Activated CD4-positive, alpha-beta T cell treated with anti-CD3 and anti-CD28 coated beads, Interleukin-2, Interleukin-6, amounts not matched to agents 100 ng/mL and 50 ng/mL, durations not matched to agents 16 hours and 8 hours (primary cell): ENCODE results near the gene C14orf180.

ENCODE experiments used
- DNase-seq: peaks from one replicate; pipeline ENCODE4 v3.0.0-alpha.2; 2020

The C14orf180 gene

DNA sequence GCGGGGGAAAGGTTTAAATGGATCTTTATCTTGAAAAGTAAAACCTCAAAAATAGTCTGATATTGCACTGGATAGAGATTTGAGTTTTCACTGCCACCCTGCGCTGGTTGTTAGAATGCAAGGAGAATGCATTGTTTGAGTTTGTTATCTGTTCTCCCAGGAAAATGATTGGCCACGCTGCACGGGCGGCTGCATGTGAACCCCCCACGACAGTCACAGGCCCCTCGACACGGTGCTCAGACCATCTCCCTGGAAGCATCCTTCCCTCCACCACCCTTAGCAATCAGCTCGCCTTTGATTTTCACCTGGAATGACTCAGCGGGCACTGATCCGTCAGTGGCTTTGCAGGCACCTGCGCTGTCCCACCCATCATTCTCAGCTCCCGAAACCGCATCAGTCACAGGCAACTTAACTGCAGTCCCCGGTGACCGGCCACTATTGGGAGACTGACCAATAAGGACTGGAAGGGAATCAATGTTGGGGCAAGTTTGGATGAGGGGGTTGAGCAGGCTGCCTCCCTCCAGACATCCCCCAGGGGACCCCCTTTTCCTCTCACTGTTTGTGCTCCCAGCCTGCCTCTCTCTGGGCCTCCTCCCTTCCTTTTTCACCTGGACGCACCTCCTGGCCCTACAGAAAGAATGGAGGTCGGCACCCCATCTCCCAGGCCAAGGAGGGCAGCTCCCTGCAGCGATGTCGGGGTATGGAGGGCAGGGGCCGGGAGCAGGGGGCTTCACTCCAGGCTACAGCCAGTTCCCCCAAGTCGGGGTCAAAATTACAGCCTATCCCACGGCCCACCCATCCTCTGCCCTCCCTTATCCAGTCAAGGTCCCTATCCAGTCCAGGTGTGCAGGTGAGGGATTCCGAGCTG is 28.5 kb upstream of the C14orf180 start:
- no peak for DNase-seq

DNA sequence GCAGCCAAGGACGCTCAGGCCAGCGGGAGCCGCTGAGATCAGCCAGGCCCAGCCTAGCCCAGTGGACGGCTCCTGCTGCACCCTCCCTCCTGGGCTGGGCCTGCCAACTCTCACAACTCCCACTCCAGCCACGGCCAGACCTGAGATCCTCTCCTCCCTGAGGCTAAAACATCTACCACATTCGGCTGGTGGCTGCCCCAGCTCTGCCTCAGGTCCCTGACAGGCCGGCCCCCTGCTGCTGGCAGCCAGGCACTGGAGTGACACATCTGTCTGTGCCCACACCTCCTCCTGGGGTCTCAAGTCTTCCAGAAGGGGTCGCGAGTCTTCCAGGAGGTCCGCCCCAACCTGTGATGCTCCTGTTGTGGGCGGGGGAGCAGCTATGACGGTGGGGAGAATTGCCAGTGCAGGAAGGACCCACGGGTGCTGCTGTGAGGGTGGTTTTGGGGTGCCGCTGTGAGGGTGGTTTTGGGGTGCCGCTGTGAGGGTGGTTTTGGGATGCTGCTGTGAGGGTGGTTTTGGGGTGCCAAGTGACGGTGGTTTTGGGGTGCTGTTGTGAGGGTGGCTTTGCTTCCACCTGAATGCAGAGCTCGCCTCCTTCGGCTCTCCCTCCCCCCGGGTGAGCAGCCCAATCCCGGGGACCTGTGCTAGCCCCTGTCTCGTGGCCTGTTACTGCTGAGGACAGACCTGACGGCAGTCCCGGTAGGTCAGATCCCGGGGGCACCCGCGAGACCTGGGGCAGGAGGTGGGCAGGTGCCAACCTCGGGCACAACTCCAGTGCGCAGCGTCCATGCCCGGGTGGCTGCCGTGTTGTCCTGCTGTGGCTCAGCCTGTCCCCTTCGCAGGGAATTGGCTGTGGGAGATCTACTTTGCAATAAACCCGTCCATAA is 27.5 kb upstream of the C14orf180 start:
- no peak for DNase-seq

GRCh38 chr14:104552738-104553125 is 26.8 kb upstream of the C14orf180 start:
- no peak for DNase-seq

DNA sequence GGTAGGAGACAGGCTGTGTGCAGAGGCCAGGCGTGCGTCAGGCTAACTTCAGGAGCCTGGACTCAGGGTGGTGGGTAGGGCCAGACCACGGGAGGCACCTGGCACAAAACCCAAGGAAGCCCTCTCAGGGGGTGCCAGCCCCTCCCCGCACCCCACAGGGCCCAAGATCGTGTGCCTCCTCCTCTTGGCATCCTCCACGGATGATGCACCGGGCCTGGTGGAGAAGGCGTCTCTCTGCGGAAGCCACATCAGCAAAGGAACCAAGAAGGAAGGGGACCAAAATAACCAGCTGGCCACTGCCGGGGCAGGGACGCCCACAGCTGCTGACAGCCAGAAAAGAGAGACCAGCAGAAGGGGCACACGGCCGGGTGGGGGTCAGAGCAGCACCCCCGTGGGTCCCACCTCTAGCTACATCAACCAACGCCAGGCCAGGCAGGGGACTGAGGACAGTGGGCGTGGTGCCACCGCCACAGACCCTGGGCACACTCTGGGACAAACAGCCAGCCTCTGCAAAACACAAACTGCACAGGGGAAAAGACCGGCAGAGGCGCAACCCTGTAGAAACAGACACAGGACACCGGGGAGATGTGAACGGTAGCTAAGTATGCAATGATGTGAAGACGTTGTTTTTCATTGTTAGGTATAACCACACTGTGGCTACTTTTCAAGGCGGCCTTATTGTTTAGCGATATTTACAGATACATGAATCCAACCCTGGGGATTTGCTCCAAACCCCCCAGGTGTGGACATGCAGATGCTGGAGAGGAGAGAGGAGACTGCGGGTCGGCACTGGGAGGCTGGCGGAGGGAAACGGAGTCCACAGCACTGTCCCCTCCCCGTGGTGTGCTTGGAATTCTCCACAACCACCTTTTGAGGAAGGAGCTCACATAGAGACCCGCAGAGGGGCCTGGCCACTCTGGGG is 26.1 kb upstream of the C14orf180 start:
- no peak for DNase-seq

- DNase-seq = no peak
These were observed 25.4 kb upstream of the C14orf180 start for GRCh38 chr14:104554088-104554607.

DNA sequence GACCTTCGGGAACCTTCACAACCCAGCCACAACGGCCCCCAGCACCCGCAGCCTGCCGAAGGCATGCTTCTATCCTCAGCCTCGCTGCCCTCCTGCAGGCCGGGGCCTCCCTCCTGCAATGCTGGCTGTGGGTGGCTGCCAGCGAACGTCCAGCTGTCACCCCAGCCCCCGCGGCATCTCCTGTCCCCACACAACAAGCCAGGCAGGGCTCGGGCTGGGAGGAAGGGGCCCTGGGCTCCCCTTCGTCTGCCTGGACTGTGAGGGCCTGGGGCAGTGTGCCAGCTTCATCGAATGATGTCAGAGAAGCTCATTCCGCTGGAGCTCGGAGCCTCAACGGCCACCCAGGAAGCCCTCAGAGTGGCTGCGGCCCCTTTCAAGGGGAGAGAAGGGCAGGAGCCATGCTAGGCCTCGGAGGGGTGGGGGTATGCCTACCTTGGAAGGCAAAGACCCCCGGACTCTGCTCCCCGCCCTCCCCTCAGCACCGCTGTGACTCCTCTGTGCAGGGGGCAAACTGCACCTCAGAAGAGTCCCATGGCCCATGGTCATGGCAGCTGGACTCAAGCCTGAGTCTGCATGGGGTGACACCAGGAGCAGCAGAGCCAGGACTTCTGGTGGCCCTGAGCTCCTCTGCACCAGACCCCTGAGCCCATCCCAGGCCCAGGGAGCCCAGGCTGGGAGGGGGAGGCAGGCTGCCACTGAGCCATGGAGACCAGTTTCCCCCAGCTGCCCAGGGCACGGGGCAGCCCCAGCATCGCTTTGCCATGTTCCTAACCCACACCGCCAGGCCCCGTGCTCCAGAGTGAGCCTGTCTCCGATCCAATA is 24.7 kb upstream of the C14orf180 start:
- DNase-seq = no peak

DNA sequence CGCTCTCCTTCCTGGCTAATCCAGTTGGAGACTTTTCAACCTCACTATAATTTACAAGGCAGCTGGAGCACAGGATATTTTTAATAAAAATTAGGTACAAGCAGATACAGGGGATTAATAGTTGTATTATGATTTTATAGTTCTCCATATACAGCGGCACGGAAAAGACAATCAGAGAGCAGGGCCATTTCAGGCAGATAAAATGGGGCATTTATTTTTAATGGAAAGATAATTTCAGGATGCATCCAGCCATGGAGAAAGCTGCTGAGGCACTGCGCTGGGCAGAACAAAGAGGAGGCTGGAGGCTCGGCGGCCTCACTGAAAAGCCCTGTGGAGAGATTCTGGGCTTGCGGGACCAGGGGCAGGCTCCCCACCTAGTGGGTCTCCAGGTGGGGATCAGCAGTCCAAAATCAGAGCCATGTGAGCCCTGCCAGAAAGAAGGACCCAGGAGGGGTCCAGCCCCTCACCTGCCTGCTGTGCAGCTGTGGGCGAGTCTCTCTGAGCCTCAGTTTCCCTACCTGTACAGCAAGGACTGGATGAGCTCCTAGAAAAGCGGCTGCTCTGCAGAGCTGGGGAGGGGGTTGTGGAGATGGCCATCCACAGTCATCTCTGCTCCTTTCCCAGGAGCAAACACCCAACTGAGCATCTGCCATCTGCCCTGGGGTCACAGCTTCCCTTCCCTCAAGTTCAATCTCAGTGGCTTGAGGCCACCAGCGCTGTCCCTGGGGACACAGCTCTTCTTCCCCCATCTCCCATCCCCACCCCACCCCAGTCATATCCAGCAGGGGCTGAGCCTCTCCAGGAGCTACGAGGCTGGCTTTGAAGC is 23.9 kb upstream of the C14orf180 start:
- DNase-seq = no peak

DNA sequence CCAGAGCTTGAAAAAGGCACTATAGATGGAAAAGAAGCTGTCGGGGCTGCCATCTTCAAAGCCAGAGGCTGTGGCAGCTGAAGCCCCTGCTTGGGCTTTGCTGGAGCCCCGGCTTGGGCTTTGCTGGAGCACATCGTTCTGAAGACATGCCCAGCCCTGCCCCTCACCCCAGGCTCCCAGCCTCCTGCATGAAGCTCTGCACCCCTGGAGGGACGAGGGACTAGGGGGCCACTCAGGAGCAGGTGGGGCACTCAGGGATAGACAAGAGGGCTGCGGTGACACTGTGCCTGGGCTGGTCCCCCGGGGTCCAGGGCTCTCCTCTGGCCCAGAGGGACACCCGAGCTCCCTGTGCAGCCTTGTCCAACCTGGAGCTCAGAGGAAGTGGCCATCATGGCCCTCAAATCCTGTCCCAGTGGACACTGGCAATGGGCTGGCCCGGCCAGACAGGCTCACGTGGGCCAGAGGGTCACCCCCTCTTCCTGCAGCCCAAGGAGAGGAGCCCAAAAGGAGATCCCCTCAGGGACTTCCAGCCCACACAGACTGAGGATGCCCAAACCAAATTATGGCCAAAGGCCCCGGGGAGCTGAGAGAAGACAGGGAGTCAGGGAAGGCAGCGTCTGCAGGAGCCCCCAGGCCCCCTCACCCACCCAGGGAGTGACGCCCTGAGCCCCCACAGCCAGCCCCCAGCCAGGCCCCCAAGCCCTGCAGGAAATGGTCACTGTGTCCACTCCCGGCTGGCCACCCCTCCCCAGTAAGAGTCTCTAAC is 23.1 kb upstream of the C14orf180 start:
- DNase-seq = no peak

DNA sequence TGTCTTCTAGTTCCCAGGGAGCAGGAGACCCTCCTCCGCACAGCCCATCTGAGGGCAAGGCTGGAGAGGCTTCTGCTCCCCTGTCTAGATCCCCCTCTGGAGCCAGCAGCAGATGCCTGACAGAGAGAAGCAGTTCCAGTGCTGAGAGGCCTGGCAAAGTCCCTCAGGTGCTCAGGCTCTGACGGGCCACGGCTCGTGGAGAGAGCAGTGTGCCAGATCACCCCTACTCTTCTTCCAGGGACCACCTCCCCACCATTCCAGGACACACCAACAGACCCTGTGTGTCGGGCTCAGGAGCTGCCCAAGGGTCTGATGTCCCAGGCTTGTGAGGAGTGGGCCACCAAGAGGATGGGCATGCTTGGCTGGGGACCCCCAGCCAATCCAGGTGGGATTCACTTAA is 22.5 kb upstream of the C14orf180 start:
- DNase-seq = no peak

DNA sequence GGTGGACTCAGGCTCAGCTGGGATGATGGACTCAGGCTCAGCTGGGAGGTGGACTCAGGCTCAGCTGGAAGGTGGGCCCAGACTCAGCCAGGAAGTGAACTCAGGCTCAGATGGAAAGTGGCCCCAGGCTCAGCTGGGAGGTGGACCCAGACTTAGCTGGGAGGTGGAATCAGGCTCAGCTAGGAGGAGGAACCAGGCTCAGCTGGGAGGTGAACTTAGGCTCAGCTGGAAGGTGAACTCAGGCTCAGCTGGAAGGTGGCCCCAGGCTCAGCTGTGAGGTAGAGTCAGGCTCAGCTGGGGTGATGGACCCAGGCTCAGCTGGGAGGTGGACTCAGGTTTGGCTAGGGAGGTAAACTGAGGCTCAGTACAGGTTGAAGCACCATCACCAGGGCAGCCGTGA is 21.8 kb upstream of the C14orf180 start:
- no peak for DNase-seq

DNA sequence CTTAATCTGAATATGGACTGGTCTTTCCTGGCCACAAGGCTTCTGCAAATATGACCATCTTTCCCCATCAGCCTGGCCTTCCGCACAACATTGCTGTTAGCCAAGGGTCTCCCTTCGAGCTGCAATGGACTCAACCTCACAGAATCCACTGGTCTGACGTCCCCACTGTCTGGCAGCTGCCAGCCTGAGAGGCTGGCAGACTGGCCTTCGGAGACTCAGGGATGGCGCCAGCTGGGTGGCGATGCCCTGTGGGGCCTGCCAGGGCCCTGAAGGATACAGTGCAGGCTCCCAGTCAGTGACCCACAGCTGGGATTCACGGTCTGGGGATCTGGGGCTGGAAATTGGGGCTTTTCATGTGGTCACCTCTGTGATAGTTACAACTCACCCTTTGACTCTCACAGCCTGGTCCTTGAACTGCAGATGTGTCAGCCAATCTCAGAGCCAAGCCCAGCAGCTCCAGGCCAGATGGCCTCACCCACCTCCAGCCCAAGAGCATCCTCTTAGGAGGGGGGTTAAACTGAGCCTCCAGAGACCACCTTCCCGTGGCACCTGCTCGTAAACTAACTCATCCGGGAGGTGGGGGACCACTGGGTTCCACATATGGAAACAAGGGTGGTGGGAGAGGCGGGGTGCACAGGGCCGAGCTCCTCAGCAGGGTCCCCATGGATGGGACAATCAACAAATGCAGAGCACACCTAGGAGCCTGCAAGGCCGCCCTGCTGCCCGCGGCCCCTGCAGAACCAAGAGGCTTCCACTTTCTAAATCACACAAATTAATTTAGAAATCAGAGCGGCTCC is 21.1 kb upstream of the C14orf180 start:
- DNase-seq = no peak

GRCh38 chr14:104559028-104559803 is 20.3 kb upstream of the C14orf180 start:
- no peak for DNase-seq

- DNase-seq = no peak
These were observed 19.6 kb upstream of the C14orf180 start for GRCh38 chr14:104559804-104560585.

GRCh38 chr14:104560586-104560945 is 19.0 kb upstream of the C14orf180 start:
- no peak for DNase-seq

GRCh38 chr14:104561124-104561557 is 18.4 kb upstream of the C14orf180 start:
- DNase-seq = no peak

- DNase-seq = no peak
These were observed 17.7 kb upstream of the C14orf180 start for GRCh38 chr14:104561632-104562495.
